Astrocyte of the hippocampus (primary cell): Measurements from ENCODE around the gene POR.
A peak's percentile ranks its signal among the peaks of the same experiment; 100 is the strongest.
"Not testable (repeated sequence)": the region's sequence is repeated elsewhere in the genome, so short reads cannot be mapped to it uniquely, and the experiment has no call there.

Experiments used
- DNase-seq: peaks from one replicate; pipeline ENCODE4 v3.0.0; 2011; ENCODE audit warnings: low read depth, low spot score

POR gene

DNA sequence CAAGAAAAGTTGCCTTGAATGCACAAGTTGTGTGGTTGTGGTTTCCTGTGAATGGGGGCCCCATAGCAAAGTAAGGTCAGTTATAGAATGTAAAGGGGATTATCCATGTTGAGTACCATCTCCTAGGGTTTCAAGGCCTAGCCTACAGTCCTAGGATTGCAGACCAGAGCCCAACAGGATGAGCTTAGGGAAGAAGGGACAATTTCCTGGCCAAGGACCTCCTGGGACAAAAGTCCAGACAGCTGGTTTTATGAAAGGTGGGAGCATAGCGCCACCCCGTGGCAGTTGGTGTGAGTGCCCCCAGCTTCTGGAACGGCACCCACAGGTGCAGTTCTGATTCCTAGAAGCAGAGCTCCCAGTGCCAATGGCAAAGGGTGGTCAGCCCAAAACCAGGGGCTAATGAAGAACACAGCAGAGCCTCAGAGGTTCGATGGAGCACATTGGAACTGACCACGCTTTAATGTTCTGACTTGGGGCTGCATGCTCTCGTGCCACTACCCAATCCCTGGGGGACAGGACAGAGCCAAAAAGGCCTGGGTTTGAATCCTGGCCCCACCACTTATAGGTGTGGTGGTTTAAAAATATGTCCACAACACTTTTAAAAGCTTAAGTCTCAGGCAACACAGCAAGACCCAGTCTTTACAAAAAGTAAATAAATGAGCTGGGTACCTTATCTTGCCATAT lies 105.2 kb downstream of the POR start:
- peak; percentile 77 for DNase-seq

DNA sequence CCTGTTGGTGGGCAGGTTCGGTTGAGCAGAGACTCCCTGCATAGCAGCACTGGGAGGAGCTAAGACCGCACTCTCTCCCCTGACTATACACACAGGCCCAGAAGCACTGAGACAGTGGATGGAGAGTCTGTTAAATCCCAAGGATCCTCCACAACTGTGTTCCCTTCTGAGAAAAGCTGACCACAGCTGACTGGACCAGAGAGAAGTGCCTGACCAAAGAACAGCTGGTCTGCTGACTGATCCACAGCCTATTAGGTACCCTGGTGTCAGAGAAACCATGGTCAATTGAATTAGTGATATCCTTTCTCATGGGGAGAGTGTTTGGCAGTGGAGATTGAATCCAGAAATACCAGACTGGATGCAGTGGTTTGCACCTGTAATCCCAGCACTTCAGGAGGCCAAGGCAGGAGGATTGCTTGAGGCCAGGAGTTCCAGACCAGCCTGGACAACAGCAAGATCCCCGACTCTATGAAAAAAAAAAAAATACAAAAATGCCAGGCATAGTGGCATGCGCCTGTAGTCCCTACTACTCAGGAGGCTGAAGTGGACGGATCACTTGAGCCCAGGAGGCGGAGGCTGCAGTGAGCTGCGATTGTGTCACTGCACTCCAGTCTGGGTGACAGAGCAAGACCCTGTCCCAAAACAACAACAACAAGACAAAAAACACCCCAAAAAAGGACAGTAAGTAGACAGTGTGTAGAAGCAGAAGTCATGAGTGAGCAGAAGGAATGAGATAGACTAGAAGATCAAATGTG lies 107.2 kb downstream of the POR start:
- no peak for DNase-seq

DNA sequence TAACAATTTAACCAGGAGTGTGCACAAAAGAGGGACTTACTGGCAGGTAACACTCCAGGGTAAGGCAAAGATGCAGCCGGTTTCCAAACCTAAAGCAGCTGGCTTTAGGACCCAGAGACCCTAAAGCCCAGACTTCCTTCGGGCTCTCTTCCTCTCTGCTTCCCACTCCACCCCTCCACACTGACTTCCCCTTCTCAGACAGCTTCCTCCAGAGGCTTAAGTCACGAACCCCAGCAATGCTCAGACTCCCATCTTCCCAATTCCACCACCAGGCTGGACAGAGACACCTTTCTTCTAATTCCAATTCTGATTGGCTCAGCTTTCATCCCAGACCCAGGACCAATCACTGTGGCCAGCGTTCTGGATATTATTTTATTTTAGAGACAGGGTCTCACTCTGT lies 108.0 kb downstream of the POR start:
- no peak for DNase-seq

DNA sequence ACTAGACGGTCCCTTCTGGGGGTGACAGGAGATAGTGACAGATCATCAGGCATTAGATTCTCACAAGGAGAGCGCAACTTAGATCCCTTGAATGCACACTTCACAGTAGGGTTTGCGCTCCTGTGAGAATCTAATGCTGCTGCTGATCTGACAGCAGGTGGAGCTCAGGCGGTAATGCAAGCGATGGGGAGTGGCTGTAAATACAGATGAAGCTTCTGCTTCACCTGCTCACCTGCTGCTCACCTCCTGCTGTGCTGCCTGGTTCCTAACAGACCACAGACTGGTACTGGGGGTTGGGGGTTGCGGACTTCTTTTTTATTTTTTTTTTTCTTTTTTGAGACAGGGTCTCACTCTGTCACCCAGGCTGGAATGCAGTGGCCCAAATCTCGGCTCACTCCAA lies 114.7 kb downstream of the POR start:
- DNase-seq: not testable (repeated sequence)

DNA sequence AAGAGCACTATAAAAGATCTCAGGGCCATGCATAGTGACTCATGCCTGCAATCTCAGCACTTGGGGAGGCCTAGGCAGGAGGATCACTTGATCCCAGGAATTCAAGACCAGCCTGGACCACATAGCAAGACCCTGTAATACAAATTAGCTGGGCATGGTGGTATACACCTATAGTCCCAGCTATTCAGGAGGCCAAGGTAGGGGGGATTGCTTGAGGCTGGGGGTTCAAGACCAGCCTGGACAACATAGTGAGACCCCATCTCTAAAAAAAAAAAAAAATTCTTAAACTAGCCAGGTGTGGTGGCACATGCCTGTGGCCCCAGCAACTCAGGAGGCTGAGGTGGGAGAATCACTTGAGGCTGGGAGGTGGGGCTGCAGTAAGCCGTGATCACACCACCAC lies 117.0 kb downstream of the POR start:
- no peak for DNase-seq
